GM10266 (cell line): Measurements from ENCODE around the gene GARIN5B.

ENCODE experiments used
- DNase-seq: peaks from one replicate; pipeline ENCODE4 v3.0.0; 2012; ENCODE audit errors: extremely low spot score
- CTCF ChIP-seq: IDR thresholded peaks from 2 replicates; pipeline ENCODE4 v1.5.1; 2012; ENCODE audit warnings: mild to moderate bottlenecking, low read depth; ENCODE audit not compliant: control insufficient read depth, insufficient read depth; ENCODE audit errors: missing control alignments

The GARIN5B gene

GRCh38 chr19:55348317-55349034 is 14.6 kb downstream of the GARIN5B start:
- TF ChIP-seq CTCF, result no peak
- no peak for DNase-seq

GRCh38 chr19:55347442-55348009 is 15.5 kb downstream of the GARIN5B start:
- no peak for DNase-seq
- TF ChIP-seq CTCF, result no peak

- DNase-seq, result no peak
- TF ChIP-seq CTCF, result no peak
Measured at GRCh38 chr19:55346725-55347441, 16.2 kb downstream of the GARIN5B start.

- no peak for TF ChIP-seq CTCF
- no peak for DNase-seq
Measured at GRCh38 chr19:55345818-55346724, 17.0 kb downstream of the GARIN5B start.

GRCh38 chr19:55345101-55345817 is 17.8 kb downstream of the GARIN5B start:
- DNase-seq, result no peak
- TF ChIP-seq CTCF, result no peak

GRCh38 chr19:55344444-55344843 is 18.6 kb downstream of the GARIN5B start:
- DNase-seq, result no peak
- no peak for TF ChIP-seq CTCF
